Lung (tissue), 12 donors: ENCODE results near the gene IRX1. TPM values are rescaled to one million over a fixed set of nuclear protein-coding genes. Genes with fewer than 3 reads are reported as not detected.

Source experiments
- ATAC-seq: fragments of 200-7000 bp; cut with Tn5 transposase; one replicate; pipeline ENCODE4 v1.9.1; 2020; ENCODE audit warnings: moderate number of reproducible peaks; ENCODE audit not compliant: insufficient read depth, low FRiP score
- DNase-seq, 3 donors: peaks; one replicate each; pipeline ENCODE4 v3.0.0-alpha.2; 2013 to 2017
- H3K27ac ChIP-seq, 2 donors: one replicate each; pipeline ENCODE4 v1.5.1; 2013; ENCODE audit warnings: mild to moderate bottlenecking in 2 of 2, moderate library complexity in 2 of 2, control low read depth in 1 of 2, inconsistent platforms in 1 of 2, low read depth in 1 of 2, low read length in 1 of 2
- H3K27me3 ChIP-seq, 3 donors: one replicate each; pipeline ENCODE4 v1.5.1; 2013; ENCODE audit warnings: low read length in 2 of 3; ENCODE audit not compliant: control insufficient read depth in 3 of 3, insufficient read depth in 3 of 3
- H3K36me3 ChIP-seq, 4 donors: one replicate each; pipeline ENCODE4 v1.5.1; 2013; ENCODE audit warnings: low read length in 4 of 4, mild to moderate bottlenecking in 1 of 4, moderate library complexity in 1 of 4; ENCODE audit not compliant: control insufficient read depth in 4 of 4, insufficient read depth in 4 of 4
- H3K4me1 ChIP-seq, 5 donors: one replicate each; pipeline ENCODE4 v1.5.1; 2013; ENCODE audit warnings: low read length in 5 of 5, mild to moderate bottlenecking in 2 of 5, moderate library complexity in 1 of 5; ENCODE audit not compliant: control insufficient read depth in 5 of 5, insufficient read depth in 5 of 5
- H3K4me3 ChIP-seq: one replicate; pipeline ENCODE4 v1.5.1; 2013; ENCODE audit warnings: mild to moderate bottlenecking, control low read depth, moderate library complexity
- H3K9ac ChIP-seq, 2 donors: one replicate each; pipeline ENCODE4 v1.5.1; 2013; ENCODE audit warnings: low read length in 2 of 2, control low read depth in 1 of 2; ENCODE audit not compliant: insufficient read depth in 1 of 2
- H3K9me3 ChIP-seq, 4 donors: one replicate each; pipeline ENCODE4 v1.5.1; 2013; ENCODE audit warnings: low read length in 3 of 4, mild to moderate bottlenecking in 1 of 4, moderate library complexity in 1 of 4; ENCODE audit not compliant: control insufficient read depth in 4 of 4, insufficient read depth in 3 of 4
- CTCF ChIP-seq: IDR thresholded peaks from 2 replicates; pipeline ENCODE4 v1.5.1; 2012; ENCODE audit warnings: mild to moderate bottlenecking; ENCODE audit errors: control extremely low read depth, extremely low read depth
- WGBS, 2 donors: extraction: QIAGEN DNeasy Blood & Tissue Kit; methylation state at CpG; one replicate each; pipeline ENCODE4 v1.1.7; 2013; 5-methylcytosine and 5-hydroxymethylcytosine counted together
- polyA plus RNA-seq, 2 donors: library from polyadenylated mRNA; stranded (reverse); fragments of 200-250 nt; gene quantifications; one replicate each; pipeline ENCODE4 v1.2.1, GENCODE V29; 2013
- total RNA-seq, 2 donors: library from RNA; depleted of rRNA in 1 of 2; stranded (reverse); fragments of >200 nt in 1 of 2; gene quantifications; one replicate each; pipeline ENCODE4 v1.2.1, GENCODE V29; 2014 to 2021
- donor health status: control.
- donor health status: control.
- donor health status: Bipolar disorder and iron deficiency.
- donor health status: healthy.
- donor health status: DM: yes; HTN: yes; CAD: no.

Gene IRX1
- total and polyA plus RNA-seq, 4 donors: 3.6 to 25.7 (median 9.1) TPM

- ATAC-seq: no peak
Observed at GRCh38 chr5:3615829-3616228, 20.2 kb downstream of the IRX1 start.

GRCh38 chr5:3619579-3619978, 23.9 kb downstream of the IRX1 start:
- ATAC-seq (peak; percentile 41), DNase-seq (no peak)
- Histone ChIP-seq H3K27me3 (no peaks in the 10 kb centered on the region), H3K36me3 (no peaks in the 10 kb centered on the region), H3K27ac (no peak overlapping the region), H3K4me3 (no peak overlapping the region), H3K9ac (no peak overlapping the region), H3K9me3 (peaks cover 0 to 6% (median 0%) of the 10 kb centered on the region in 4 donors), H3K4me1 (no peaks in the 10 kb centered on the region)
- TF ChIP-seq CTCF: no peak
- 55 to 58% methylated on average over 6 of the region's 6 CpGs for WGBS, 2 donors

More at GRCh38 chr5:3615829-3616228, 20.2 kb downstream of the IRX1 start:
- Histone ChIP-seq H3K4me3 (no peak overlapping the region), H3K27ac (no peak overlapping the region), H3K9ac (no peak overlapping the region), H3K9me3 (peaks cover 0 to 3% (median 0%) of the 10 kb centered on the region in 4 donors), H3K4me1 (no peaks in the 10 kb centered on the region), H3K27me3 (peaks cover 0 to 3% (median 2%) of the 10 kb centered on the region in 3 donors), H3K36me3 (no peaks in the 10 kb centered on the region)
- TF ChIP-seq CTCF: no peak
- WGBS, 2 donors: 87 to 91% methylated on average over 13 of the region's 13 CpGs
- DNase-seq: no peak

GRCh38 chr5:3622961-3623360, 27.3 kb downstream of the IRX1 start:
- no peak overlapping the region for H3K4me3 ChIP-seq
- no peak for TF ChIP-seq CTCF
- no peak for DNase-seq
- WGBS, 2 donors: 76 to 81% methylated on average over 9 of the region's 9 CpGs
- no peak overlapping the region for H3K9ac ChIP-seq
- no peaks in the 10 kb centered on the region for H3K4me1 ChIP-seq
- H3K9me3 ChIP-seq: peaks cover 0 to 8% (median 0%) of the 10 kb centered on the region in 4 donors
- no peak overlapping the region for H3K27ac ChIP-seq
- no peak for ATAC-seq
- no peaks in the 10 kb centered on the region for H3K36me3 ChIP-seq
- no peaks in the 10 kb centered on the region for H3K27me3 ChIP-seq

GRCh38 chr5:3625626-3626025, 30.0 kb downstream of the IRX1 start:
- H3K27me3 ChIP-seq: no peaks in the 10 kb centered on the region
- peaks cover 0 to 4% (median 0%) of the 10 kb centered on the region in 4 donors for H3K9me3 ChIP-seq
- no peak for TF ChIP-seq CTCF
- DNase-seq (no peak), ATAC-seq (no peak)
- H3K36me3 ChIP-seq: no peaks in the 10 kb centered on the region
- no peak overlapping the region for H3K9ac ChIP-seq
- 83 to 89% methylated on average over 4 of the region's 4 CpGs for WGBS, 2 donors
- H3K27ac ChIP-seq: no peak overlapping the region
- H3K4me1 ChIP-seq: no peaks in the 10 kb centered on the region
- H3K4me3 ChIP-seq: no peak overlapping the region
